HL-60 (cell line): ENCODE results near the gene KLHL3.

ENCODE experiments used
- DNase-seq, 2 experiments: peaks; one replicate each; pipeline ENCODE4 v3.0.0-alpha.2; 2010 to 2020; ENCODE audit warnings: low read depth in 1 of 2, low spot score in 1 of 2
- H3K27ac ChIP-seq: fragments of 250-450 bp; sonication (Bioruptor Pico); replicated peaks from 2 replicates; pipeline ENCODE4 v1.5.1; 2020; ENCODE audit warnings: mild to moderate bottlenecking, moderate library complexity
- H3K27me3 ChIP-seq: fragments of 250-450 bp; sonication (Bioruptor Pico); 2 replicates; pipeline ENCODE4 v1.5.1; 2021; ENCODE audit warnings: mild to moderate bottlenecking, moderate library complexity; ENCODE audit not compliant: insufficient read depth, poor library complexity, severe bottlenecking
- H3K4me3 ChIP-seq: replicated peaks from 2 replicates; pipeline ENCODE4 v1.5.1; 2011; ENCODE audit warnings: mild to moderate bottlenecking, control low read depth, low read length; ENCODE audit not compliant: insufficient read depth
- GABPA ChIP-seq: IDR thresholded peaks from 2 replicates; pipeline ENCODE4 v1.6.1; 2012; ENCODE audit warnings: low read depth
- POLR2AphosphoS5 ChIP-seq: IDR thresholded peaks from 2 replicates; pipeline ENCODE4 v1.6.1; 2012; ENCODE audit warnings: low read depth
- SPI1 ChIP-seq: IDR thresholded peaks from 2 replicates; pipeline ENCODE4 v1.6.1; 2012; ENCODE audit warnings: low read depth, mild to moderate bottlenecking, borderline replicate concordance
- TF ChIP-seq, protein P1 (sequence below): IDR thresholded peaks from 2 replicates; pipeline ENCODE4 v1.6.1; 2012; ENCODE audit warnings: low read depth; ENCODE audit not compliant: insufficient replicate concordance
- TF ChIP-seq, protein P2 (sequence below): IDR thresholded peaks from one replicate; pipeline ENCODE4 v1.5.1; 2011; ENCODE audit warnings: low read length, control low read depth, inconsistent platforms; ENCODE audit not compliant: insufficient read depth

The KLHL3 gene

DNA sequence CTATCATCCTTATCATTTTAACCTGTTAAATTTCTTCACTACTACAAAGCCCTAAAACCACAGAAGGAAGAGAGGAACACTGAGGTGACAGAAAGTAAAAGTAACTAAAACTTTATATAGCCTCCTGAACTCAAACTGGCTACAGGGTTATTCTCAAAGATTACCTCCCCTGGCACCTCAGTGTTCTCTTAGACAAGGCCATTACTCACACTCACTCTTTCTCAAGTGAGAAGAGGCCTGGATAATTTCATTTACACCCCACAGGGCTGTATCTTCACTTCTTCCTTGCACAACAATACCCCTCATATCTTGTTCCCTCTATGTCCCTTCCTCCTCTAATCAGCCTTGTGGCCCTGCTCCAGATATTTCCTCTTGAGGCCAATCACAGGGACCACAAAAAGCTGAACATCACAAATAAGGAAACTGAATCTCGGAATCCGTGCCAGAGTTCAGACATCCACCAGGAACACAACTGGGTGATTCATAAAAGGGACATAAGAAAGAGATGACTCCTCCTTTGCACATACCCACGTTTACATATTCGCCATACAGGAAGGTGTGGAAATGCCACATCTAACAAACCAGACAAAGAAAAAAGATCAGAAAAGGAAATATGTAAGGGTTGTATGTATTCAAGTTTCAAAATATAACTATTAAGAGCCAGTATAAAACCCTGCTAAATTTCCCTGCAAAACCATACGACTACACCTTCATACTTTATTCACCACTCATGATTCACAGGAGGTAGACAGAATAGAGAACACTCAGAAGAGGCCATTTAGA, 1.7 kb upstream of the KLHL3 start:
- H3K27me3 ChIP-seq = no peaks in the 10 kb centered on the region
- H3K4me3 ChIP-seq = no peak overlapping the region
- TF ChIP-seq POLR2AphosphoS5 (no peak), GABPA (no peak), SPI1 (no peak)
- TF ChIP-seq, protein P1, sequence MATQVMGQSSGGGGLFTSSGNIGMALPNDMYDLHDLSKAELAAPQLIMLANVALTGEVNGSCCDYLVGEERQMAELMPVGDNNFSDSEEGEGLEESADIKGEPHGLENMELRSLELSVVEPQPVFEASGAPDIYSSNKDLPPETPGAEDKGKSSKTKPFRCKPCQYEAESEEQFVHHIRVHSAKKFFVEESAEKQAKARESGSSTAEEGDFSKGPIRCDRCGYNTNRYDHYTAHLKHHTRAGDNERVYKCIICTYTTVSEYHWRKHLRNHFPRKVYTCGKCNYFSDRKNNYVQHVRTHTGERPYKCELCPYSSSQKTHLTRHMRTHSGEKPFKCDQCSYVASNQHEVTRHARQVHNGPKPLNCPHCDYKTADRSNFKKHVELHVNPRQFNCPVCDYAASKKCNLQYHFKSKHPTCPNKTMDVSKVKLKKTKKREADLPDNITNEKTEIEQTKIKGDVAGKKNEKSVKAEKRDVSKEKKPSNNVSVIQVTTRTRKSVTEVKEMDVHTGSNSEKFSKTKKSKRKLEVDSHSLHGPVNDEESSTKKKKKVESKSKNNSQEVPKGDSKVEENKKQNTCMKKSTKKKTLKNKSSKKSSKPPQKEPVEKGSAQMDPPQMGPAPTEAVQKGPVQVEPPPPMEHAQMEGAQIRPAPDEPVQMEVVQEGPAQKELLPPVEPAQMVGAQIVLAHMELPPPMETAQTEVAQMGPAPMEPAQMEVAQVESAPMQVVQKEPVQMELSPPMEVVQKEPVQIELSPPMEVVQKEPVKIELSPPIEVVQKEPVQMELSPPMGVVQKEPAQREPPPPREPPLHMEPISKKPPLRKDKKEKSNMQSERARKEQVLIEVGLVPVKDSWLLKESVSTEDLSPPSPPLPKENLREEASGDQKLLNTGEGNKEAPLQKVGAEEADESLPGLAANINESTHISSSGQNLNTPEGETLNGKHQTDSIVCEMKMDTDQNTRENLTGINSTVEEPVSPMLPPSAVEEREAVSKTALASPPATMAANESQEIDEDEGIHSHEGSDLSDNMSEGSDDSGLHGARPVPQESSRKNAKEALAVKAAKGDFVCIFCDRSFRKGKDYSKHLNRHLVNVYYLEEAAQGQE = no peak
- TF ChIP-seq, protein P2, sequence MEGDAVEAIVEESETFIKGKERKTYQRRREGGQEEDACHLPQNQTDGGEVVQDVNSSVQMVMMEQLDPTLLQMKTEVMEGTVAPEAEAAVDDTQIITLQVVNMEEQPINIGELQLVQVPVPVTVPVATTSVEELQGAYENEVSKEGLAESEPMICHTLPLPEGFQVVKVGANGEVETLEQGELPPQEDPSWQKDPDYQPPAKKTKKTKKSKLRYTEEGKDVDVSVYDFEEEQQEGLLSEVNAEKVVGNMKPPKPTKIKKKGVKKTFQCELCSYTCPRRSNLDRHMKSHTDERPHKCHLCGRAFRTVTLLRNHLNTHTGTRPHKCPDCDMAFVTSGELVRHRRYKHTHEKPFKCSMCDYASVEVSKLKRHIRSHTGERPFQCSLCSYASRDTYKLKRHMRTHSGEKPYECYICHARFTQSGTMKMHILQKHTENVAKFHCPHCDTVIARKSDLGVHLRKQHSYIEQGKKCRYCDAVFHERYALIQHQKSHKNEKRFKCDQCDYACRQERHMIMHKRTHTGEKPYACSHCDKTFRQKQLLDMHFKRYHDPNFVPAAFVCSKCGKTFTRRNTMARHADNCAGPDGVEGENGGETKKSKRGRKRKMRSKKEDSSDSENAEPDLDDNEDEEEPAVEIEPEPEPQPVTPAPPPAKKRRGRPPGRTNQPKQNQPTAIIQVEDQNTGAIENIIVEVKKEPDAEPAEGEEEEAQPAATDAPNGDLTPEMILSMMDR = no peak
- no peak overlapping the region for H3K27ac ChIP-seq
- no peak for DNase-seq

DNA sequence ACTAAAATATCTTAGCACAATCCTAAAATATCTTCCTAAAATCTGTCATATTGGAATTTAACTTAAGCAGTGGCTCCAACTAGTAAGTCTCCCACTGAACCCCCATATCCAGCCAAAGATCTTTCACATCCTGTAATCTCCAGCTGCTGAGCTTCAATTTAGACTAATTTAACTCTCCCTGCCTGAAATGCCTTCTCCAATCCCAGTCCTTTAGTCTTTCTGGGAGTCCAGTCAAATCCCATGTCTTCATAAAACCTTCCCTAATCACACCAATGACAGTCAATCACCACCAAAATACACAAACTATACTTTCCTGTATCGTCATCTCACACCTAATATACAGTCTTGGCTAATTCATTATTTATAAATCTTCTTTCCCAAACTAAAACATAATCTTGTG, 607 bp upstream of the KLHL3 start:
- no peak overlapping the region for H3K4me3 ChIP-seq
- no peaks in the 10 kb centered on the region for H3K27me3 ChIP-seq
- no peak overlapping the region for H3K27ac ChIP-seq
- TF ChIP-seq SPI1 (no peak), POLR2AphosphoS5 (no peak), GABPA (no peak)
- TF ChIP-seq, protein P1 = no peak
- TF ChIP-seq, protein P2 = no peak
- no peak for DNase-seq

DNA sequence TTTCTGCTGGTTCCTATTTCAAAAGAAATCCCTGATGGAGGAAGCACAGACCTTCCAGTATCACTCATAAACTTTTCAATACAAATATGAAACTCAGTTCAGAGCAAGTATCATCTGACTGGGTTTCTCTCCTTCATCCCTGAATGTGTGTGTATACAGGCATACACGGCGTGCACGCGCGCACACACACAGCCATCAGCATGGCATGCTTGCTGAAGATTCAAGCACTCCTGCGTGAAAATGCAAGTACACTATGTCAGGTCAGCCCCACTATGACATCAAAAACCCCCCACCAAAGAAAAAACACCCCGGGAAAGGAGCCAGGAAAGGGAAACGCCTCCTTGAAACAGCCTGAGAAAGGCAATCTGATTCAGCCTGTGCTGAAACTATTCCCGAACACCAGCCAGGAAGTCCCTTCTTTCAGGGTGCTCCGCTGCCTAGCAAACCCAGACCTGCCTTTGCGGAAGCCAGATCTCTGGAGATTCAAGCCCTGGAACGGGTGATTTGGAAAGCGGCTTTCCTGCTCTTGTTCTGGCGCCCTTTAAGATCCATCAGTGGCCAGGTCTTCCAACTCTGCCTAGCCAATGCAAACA, 831 bp downstream of the KLHL3 start:
- DNase-seq = no peak
- no peaks in the 10 kb centered on the region for H3K27me3 ChIP-seq
- no peak overlapping the region for H3K27ac ChIP-seq
- TF ChIP-seq, protein P1 = no peak
- TF ChIP-seq GABPA (no peak), POLR2AphosphoS5 (no peak), SPI1 (no peak)
- TF ChIP-seq, protein P2 = no peak
- H3K4me3 ChIP-seq = peak overlapping the region; percentile 17; the same call in 1 of the 2 replicates
